Breast epithelium (tissue), 3 donors: Measurements from ENCODE around the gene TMEM63C.

Experiments
- POLR2A ChIP-seq: fragments of 450-650 bp; IDR thresholded peaks from one replicate; pipeline ENCODE4 v1.6.1; 2016; ENCODE audit warnings: antibody characterized with exemption, mild to moderate bottlenecking, moderate library complexity
- TF ChIP-seq, protein P1 (sequence below), 3 donors: fragments of 450-650 bp; IDR thresholded peaks; one replicate each; pipeline ENCODE4 v1.5.1; 2016 to 2017; ENCODE audit warnings: antibody characterized with exemption in 3 of 3, mild to moderate bottlenecking in 3 of 3, moderate library complexity in 3 of 3

GRCh38 chr14:77148510-77149231 lies 32.9 kb upstream of the TMEM63C start:
- TF ChIP-seq, protein P1, sequence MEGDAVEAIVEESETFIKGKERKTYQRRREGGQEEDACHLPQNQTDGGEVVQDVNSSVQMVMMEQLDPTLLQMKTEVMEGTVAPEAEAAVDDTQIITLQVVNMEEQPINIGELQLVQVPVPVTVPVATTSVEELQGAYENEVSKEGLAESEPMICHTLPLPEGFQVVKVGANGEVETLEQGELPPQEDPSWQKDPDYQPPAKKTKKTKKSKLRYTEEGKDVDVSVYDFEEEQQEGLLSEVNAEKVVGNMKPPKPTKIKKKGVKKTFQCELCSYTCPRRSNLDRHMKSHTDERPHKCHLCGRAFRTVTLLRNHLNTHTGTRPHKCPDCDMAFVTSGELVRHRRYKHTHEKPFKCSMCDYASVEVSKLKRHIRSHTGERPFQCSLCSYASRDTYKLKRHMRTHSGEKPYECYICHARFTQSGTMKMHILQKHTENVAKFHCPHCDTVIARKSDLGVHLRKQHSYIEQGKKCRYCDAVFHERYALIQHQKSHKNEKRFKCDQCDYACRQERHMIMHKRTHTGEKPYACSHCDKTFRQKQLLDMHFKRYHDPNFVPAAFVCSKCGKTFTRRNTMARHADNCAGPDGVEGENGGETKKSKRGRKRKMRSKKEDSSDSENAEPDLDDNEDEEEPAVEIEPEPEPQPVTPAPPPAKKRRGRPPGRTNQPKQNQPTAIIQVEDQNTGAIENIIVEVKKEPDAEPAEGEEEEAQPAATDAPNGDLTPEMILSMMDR (IDR thresholded peaks at IDR 0.05), result no peak
- no peak for TF ChIP-seq POLR2A
